IPS DF 6.9 (cell line): Measurements from ENCODE around the gene NCK1.
A peak's percentile ranks its signal among the peaks of the same experiment; 100 is the strongest.

Experiments
- DNase-seq: peaks from one replicate; pipeline ENCODE4 v3.0.0-alpha.2; 2013; ENCODE audit warnings: low read depth, low spot score
- H3K27ac ChIP-seq: one replicate; pipeline ENCODE4 v1.5.1; 2013; ENCODE audit warnings: low read length, control low read depth
- H3K27me3 ChIP-seq: 2 replicates; pipeline ENCODE4 v1.6.1; 2013; ENCODE audit warnings: mild to moderate bottlenecking, low read length; ENCODE audit not compliant: control insufficient read depth, insufficient read depth
- H3K36me3 ChIP-seq: 2 replicates; pipeline ENCODE4 v1.6.1; 2013; ENCODE audit warnings: low read length; ENCODE audit not compliant: control insufficient read depth, insufficient read depth
- H3K4me1 ChIP-seq: 2 replicates; pipeline ENCODE4 v1.6.1; 2013; ENCODE audit warnings: low read length; ENCODE audit not compliant: control insufficient read depth, insufficient read depth
- H3K4me3 ChIP-seq: 2 replicates; pipeline ENCODE4 v1.5.1; 2013; ENCODE audit warnings: mild to moderate bottlenecking, low read length
- H3K9me3 ChIP-seq: 2 replicates; pipeline ENCODE4 v1.6.1; 2013; ENCODE audit warnings: low read length, inconsistent platforms; ENCODE audit not compliant: control insufficient read depth, insufficient read depth
- WGBS: extraction: QIAGEN DNeasy Blood & Tissue Kit; methylation state at CpG from one replicate; pipeline ENCODE4 v1.1.7; 2013; ENCODE audit warnings: mixed read lengths, missing lambda C conversion rate; ENCODE audit not compliant: insufficient read length, insufficient coverage; 5-methylcytosine and 5-hydroxymethylcytosine counted together

NCK1 gene

GRCh38 chr3:136861890-136862616, at the start of gene NCK1:
TSS of gene NCK1 (plus strand) at chr3:136862208. CDS start at chr3:136928002, 65,794 bp downstream.
- Histone ChIP-seq H3K4me1 (0 out of 2 replicates have a peak, but pooled peaks cover 1% of the 10 kb centered on the region), H3K27ac (no peak within 1 kb of the TSS), H3K4me3 (peak within 1 kb of the TSS; percentile 71), H3K27me3 (no peaks in the 10 kb centered on the region), H3K36me3 (no peaks in the 10 kb centered on the region), H3K9me3 (no peaks in the 10 kb centered on the region)
- peak; percentile 94 for DNase-seq
- no CpG with 5 or more reads among the region's 67 CpGs for WGBS

GRCh38 chr3:136817448-136817847, 44.6 kb upstream of the NCK1 start:
- DNase-seq = no peak
- H3K27me3 ChIP-seq = no peaks in the 10 kb centered on the region
- H3K4me1 ChIP-seq = 0 out of 2 replicates have a peak, but pooled peaks cover 1% of the 10 kb centered on the region
- H3K36me3 ChIP-seq = no peaks in the 10 kb centered on the region
- H3K4me3 ChIP-seq = no peak overlapping the region
- no peaks in the 10 kb centered on the region for H3K9me3 ChIP-seq
- H3K27ac ChIP-seq = no peak overlapping the region
- WGBS = no CpG with 5 or more reads among the region's 1 CpG

- Histone ChIP-seq H3K4me3 (peak overlapping the region; percentile 76; the same call in 1 of the 2 replicates), H3K27ac (no peak overlapping the region), H3K4me1 (0 out of 2 replicates have a peak, but pooled peaks cover 1% of the 10 kb centered on the region), H3K9me3 (no peaks in the 10 kb centered on the region), H3K27me3 (no peaks in the 10 kb centered on the region), H3K36me3 (no peaks in the 10 kb centered on the region)
- no CpG with 5 or more reads among the region's 8 CpGs for WGBS
- peak; percentile 22 for DNase-seq
Observed at GRCh38 chr3:136818191-136818768, 43.7 kb upstream of the NCK1 start.

GRCh38 chr3:136818769-136819391, 43.1 kb upstream of the NCK1 start, which contains the start of gene SLC35G2:
TSS of gene SLC35G2 (plus strand) at chr3:136819126. CDS start at chr3:136854461, 35,335 bp downstream.
- H3K9me3 ChIP-seq = no peaks in the 10 kb centered on the region
- peak within 1 kb of the TSS; percentile 76 for H3K4me3 ChIP-seq
- whole genome bisulfite sequencing = no CpG with 5 or more reads among the region's 60 CpGs
- no peaks in the 10 kb centered on the region for H3K36me3 ChIP-seq
- H3K27ac ChIP-seq = no peak within 1 kb of the TSS
- 0 out of 2 replicates have a peak, but pooled peaks cover 1% of the 10 kb centered on the region for H3K4me1 ChIP-seq
- no peaks in the 10 kb centered on the region for H3K27me3 ChIP-seq
- DNase-seq = peak; percentile 35

- Histone ChIP-seq H3K27ac (no peak overlapping the region), H3K9me3 (no peaks in the 10 kb centered on the region), H3K4me1 (0 out of 2 replicates have a peak, but pooled peaks cover 1% of the 10 kb centered on the region), H3K36me3 (no peaks in the 10 kb centered on the region), H3K4me3 (peak overlapping the region; percentile 76), H3K27me3 (no peaks in the 10 kb centered on the region)
- no CpG with 5 or more reads among the region's 21 CpGs for WGBS
- DNase-seq = no peak
Observed at GRCh38 chr3:136819392-136819730, 42.6 kb upstream of the NCK1 start.

- H3K27ac ChIP-seq = no peak overlapping the region
- H3K4me3 ChIP-seq = peak overlapping the region; percentile 76; the same call in 1 of the 2 replicates
- no peak for DNase-seq
- H3K4me1 ChIP-seq = 0 out of 2 replicates have a peak, but pooled peaks cover 1% of the 10 kb centered on the region
- no peaks in the 10 kb centered on the region for H3K9me3 ChIP-seq
- no peaks in the 10 kb centered on the region for H3K27me3 ChIP-seq
- H3K36me3 ChIP-seq = no peaks in the 10 kb centered on the region
- no CpG with 5 or more reads among the region's 51 CpGs for WGBS
Observed at GRCh38 chr3:136819731-136820679, 42.0 kb upstream of the NCK1 start.

GRCh38 chr3:136831461-136831860, 30.5 kb upstream of the NCK1 start:
- Histone ChIP-seq H3K27ac (no peak overlapping the region), H3K4me3 (no peak overlapping the region), H3K27me3 (no peaks in the 10 kb centered on the region), H3K36me3 (no peaks in the 10 kb centered on the region), H3K9me3 (no peaks in the 10 kb centered on the region), H3K4me1 (no peaks in the 10 kb centered on the region)
- no CpG with 5 or more reads among the region's 1 CpG for WGBS
- DNase-seq = no peak

GRCh38 chr3:136835089-136835812, 26.8 kb upstream of the NCK1 start:
- Histone ChIP-seq H3K27me3 (no peaks in the 10 kb centered on the region), H3K27ac (no peak overlapping the region), H3K4me1 (no peaks in the 10 kb centered on the region), H3K36me3 (no peaks in the 10 kb centered on the region), H3K4me3 (no peak overlapping the region), H3K9me3 (no peaks in the 10 kb centered on the region)
- no CpG with 5 or more reads among the region's 1 CpG for WGBS
- no peak for DNase-seq

GRCh38 chr3:136835813-136836510, 26.0 kb upstream of the NCK1 start:
- DNase-seq = no peak
- Histone ChIP-seq H3K4me3 (no peak overlapping the region), H3K27ac (no peak overlapping the region), H3K36me3 (no peaks in the 10 kb centered on the region), H3K27me3 (no peaks in the 10 kb centered on the region), H3K4me1 (no peaks in the 10 kb centered on the region), H3K9me3 (no peaks in the 10 kb centered on the region)
- WGBS = 100% methylated on average over 1 of the region's 3 CpGs
